VCaP (cell line): Measurements from ENCODE around the gene TSKU.

Experiments
- H3K27ac ChIP-seq: fragments of 450-650 bp; 2 replicates; pipeline ENCODE4 v1.5.1; 2017
- CTCF ChIP-seq: fragments of 450-650 bp; conservative IDR thresholded peaks from 2 replicates; pipeline ENCODE4 v1.5.1; 2017; ENCODE audit warnings: mild to moderate bottlenecking, moderate library complexity

TSKU gene

GRCh38 chr11:76768088-76768908, 14.9 kb upstream of the TSKU start:
- peak overlapping the region; percentile 61 for H3K27ac ChIP-seq

GRCh38 chr11:76768909-76769560, 14.1 kb upstream of the TSKU start:
- H3K27ac ChIP-seq, result peak overlapping the region; percentile 61
- TF ChIP-seq CTCF, result no peak

More at GRCh38 chr11:76768088-76768908, 14.9 kb upstream of the TSKU start:
- no peak for TF ChIP-seq CTCF

GRCh38 chr11:76769645-76770586, 13.2 kb upstream of the TSKU start:
- H3K27ac ChIP-seq, result peak overlapping the region; percentile 61
- TF ChIP-seq CTCF, result no peak

GRCh38 chr11:76770642-76771445, 12.3 kb upstream of the TSKU start:
- no peak for TF ChIP-seq CTCF
- H3K27ac ChIP-seq, result peak overlapping the region; percentile 52

- H3K27ac ChIP-seq, result peak overlapping the region; percentile 52
- no peak for TF ChIP-seq CTCF
Measured at GRCh38 chr11:76771446-76772099, 11.6 kb upstream of the TSKU start.

GRCh38 chr11:76772100-76772782, 10.9 kb upstream of the TSKU start:
- no peak for TF ChIP-seq CTCF
- H3K27ac ChIP-seq, result peak overlapping the region; percentile 33
